ENCODE data around the gene DENND1A.

DNA sequence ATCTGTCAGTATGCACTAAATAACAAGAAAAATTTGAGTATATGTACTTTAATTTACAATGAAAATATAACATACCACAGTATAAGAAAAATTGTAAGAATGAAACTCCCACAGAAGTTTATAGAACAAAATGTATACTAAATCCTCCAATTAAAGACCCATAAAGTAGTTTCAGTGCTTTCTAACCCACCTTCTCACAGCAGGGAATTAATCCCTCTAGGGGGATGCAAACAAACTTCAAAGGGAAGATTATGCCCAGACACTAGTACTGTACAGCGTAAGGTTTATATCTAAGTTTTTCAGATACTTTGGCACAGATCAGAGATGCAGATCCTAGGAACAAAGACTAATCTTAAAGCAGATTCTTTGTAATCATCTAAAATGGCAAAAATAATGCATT lies 57.2 kb downstream of the DENND1A start:
- TF ChIP-seq SUZ12 (IDR thresholded peaks at IDR 0.05): no peak
- TF ChIP-seq FOXM1 (IDR thresholded peaks at IDR 0.05; ENCODE audit: borderline replicate concordance): no peak
- no peak for TF ChIP-seq SP1 (IDR thresholded peaks at IDR 0.05)
- TF ChIP-seq BHLHE40 (IDR thresholded peaks at IDR 0.05; ENCODE audit: borderline replicate concordance): no peak
- no peak for TF ChIP-seq ELF4 (IDR thresholded peaks at IDR 0.05)
- TF ChIP-seq ARNT (IDR thresholded peaks at IDR 0.05): no peak
- TF ChIP-seq CTBP1 (IDR thresholded peaks at IDR 0.05; ENCODE audit: borderline replicate concordance): peak; percentile 58; the same call in 1 of the 2 replicates

Measured in HEK293T (cell line).